ENCODE data around the gene UBL4A.

UBL4A gene

DNA sequence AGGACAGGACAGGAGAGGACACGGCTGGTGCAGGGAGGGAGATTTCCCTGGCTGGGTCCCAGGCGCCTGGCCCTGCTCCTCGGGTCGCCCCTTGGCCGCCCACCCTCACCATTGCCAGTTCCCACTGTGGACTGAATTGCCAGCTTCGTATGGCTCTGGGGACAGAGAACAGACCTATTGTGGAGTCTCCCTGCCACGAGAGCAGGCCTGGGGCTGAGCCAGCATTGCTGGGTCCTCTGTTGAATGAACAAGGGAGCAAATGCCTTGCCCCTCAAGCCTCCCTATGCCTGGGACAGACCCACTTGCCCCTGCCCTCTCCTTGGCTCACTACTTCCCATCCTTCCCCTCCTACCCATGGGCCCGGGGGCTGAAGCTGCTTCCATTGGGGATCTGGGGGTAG, 24.0 kb downstream of the UBL4A start:
- no peak for DNase-seq (ENCODE audit: low read depth)

DNA sequence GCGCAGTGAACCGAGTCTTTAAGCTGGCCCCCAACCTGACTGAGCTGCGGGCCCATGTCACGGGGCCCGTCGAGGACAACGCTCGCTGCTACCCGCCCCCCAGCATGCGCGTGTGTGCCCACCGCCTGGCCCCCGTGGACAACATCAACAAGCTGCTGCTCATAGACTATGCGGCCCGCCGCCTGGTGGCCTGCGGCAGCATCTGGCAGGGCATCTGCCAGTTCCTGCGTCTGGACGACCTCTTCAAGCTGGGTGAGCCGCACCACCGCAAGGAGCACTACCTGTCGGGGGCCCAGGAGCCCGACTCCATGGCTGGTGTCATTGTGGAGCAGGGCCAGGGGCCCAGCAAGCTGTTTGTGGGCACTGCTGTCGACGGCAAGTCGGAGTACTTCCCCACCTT, 26.1 kb downstream of the UBL4A start:
- no peak for DNase-seq (ENCODE audit: low read depth)

DNA sequence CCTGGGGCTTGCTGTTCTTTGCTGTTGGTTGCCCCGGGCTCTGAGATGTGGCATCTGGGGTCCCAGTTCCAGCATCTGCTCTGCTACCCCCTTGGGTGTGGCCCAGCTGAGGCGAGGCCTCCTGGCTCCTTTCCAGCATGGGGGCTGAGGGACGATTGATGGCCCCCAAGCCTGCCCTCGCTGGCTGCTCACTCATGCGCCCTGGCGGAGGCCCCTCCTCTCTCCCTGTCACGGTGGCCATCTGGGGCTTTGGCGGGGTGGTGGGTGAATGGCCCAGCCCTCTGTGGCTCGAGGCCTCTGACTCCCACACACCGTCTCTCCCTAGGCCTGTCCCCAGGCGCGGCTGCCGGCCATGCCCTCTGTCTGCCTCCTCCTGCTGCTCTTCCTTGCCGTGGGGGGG, 26.6 kb downstream of the UBL4A start:
- DNase-seq (ENCODE audit: low read depth), result no peak

DNA sequence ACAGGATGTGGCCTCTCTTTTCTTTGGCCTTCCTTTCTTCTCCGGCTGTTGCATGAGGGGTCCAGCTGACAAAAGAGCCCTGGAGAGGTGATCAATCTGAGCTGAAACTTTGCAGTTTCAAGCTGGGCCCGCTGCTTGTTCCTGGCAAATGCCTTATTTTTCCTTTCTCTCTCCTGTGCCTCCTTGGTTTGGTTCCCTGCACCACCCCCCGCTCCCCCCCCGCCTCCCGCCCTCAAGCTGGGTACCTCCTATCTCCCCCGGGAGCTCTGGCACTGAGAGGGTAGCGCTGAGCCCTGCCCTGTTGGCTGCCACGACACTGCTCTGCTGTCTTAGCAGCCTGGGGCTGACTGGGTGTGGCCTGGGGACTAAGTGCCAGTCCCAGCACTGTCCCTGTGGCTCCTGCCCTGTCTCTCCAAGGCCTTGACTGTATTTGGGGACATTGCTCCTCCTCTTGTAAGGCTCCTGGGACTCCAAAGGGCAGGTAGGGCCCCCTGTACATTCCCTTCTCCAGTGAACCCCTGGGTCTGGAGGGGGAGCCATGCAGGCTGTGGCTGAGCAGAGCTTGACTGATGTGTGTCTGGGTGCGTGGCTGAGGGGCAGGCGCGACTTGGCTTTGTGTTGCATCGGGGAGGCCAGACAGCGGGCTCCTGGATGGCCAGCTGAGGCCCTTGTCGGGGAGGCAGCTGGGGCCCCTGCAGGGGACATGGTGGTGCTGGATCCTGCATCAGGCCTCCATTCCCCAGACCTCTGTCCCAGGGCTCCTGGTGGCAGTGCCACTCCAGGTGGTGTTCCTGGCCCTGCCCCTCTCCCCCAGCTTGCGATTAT, 27.2 kb downstream of the UBL4A start:
- DNase-seq (ENCODE audit: low read depth), result no peak

DNA sequence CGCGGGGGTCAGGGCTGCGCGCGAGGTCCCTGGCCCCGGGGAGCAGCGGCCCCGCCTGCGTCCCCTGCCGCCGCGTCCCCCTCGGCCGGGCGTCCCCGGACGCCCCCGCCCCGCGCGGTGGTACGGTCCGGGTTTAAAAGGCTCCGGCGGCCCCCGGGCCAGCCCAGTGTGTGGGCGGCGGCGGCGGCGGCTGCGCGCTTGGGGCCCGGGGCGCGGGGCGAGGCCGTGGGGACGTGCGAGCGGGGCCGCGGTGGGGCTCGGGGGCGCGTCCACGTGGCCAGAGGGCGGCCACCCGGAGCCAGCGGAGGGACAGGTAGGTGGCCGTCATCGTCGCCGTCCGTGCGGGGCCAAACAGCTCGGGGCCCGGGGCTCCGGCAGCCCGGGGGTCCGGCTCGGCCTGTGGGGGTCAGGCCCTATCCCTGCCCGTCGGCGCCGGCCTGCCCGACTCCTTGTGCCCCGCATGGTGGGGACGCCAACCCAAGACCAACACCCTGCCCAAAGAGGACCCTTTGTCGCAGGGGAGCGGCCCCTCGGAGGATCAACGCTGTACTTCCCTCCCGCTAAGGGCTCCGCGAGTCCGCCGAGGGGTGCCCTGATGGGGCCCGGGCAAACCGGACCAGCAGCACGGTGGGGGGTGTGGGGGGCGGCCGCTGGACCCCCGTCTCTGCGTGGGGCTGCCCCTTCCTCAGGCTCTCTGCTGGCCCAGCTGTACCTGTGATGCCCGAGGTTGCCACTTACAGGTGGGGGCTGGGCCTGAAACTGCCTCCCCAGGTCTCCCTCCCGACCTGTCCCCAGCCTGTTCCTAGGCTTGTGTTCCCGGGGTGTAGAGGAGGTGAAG, 28.1 kb downstream of the UBL4A start, which contains the start of gene PLXNA3:
Gene PLXNA3 (plus strand): TSS at position 166 of the 838 bp plus-strand sequence. CDS start 1,903 bp downstream, outside the sequence.
- DNase-seq (ENCODE audit: low read depth), result no peak

DNA sequence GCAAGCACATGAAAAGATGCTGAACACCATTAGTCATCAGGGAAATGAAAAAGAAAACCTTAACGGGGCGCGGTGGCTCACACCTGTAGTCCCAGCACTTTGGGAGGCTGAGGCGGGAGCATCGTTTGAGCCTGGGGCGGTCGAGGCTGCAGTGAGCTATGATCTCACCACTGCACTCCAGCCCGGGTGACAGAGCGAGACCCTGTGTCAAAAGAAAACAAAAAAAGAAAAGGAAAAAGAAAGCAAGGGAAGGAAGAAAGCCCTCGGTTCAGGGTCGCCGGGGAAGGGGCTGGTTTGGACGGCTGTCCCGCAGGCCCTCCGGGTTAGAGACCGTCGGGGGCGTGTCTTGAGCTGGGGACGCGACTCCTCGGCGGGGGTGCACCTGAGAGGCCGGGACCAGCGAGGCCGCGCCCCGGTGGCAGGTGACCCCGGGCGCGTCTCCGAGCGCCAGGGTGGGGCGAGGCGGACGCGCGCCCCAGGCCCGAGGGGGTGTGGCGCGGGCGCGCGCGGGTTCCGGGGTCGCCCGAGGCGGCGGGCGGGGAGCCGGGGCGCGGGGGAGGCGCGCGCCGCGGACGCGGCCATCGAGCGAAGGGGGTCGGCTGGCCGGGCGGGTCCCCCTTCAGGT, 28.8 kb downstream of the UBL4A start:
- no peak for DNase-seq (ENCODE audit: low read depth)

DNA sequence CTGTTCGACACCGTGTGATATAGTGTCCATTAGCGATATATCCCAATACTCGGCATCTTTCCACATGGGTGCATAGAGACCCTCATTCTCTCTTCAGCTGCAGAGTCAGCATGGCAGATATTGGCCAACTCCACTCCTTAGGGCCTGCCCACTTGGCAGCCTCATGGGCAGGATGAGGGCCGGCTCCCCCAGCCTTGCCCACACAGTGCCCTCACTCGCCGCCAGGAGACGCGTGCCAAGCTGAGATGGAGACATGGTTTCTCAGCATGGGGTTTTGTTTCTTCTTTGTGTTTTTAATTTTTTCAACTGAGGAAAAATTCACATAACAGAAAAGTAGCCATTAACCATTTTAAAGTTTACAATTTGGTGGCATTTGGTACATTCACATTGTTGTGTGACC, 33.6 kb downstream of the UBL4A start:
- DNase-seq (ENCODE audit: low read depth), result no peak

DNA sequence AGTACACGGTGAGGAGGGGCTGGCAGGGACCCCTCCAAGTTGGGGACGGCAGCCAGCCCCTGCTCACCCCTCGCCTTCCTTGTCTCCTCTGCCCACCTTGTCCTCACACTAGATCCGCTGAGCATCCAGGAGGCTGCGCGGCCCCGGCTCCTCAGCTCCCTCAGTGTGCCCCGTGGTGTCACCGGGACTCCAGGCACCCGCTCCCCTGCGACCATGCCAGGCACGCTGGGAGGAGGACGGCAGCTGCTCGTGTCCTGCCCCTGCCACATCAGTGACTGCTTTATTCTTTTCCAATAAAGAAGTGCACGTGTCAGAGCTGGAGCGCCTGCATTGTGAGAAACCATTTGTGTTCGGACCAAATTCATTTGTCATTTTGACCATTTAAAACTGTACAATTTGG, 36.1 kb downstream of the UBL4A start:
- DNase-seq (ENCODE audit: low read depth), result no peak

DNA sequence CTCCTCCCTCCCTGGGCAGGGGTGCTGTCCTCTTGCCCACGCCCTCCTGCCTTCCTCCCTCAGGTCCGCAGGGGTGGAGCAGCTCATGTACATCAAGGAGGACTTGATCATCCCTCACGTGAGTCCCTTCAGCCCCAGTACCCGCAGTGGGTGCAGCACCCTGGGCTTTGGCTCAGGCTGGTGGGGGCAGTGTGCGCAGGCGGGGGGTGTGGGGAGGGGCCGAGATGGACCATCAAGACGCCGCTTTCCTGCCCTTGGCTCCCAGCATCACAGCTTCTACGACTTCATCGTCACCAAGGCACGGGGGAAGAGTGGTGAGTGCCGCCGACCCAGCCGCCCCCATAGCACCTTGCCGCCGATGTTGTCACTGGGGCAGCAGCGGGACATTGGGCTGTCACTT, 36.8 kb downstream of the UBL4A start:
- DNase-seq (ENCODE audit: low read depth), result no peak

DNA sequence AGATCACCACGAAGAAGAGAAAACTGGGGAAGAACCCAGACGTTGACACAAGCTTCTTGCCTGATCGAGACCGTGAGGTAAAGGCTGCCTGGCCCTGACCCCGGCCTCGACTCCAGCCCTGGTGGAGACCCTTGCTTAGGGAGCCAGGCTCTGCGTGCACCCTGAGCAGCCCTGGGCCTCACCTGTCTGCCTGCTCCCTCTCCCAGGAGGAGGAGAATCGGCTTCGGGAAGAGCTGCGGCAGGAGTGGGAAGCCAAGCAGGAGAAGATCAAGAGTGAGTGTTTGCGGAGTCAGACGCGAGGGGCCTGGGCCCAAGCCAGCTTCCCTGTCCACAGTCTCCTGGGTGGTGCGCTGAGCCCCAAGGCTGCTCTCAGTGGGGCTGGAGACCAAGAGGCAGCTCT, 37.9 kb downstream of the UBL4A start:
- DNase-seq (ENCODE audit: low read depth), result no peak

DNA sequence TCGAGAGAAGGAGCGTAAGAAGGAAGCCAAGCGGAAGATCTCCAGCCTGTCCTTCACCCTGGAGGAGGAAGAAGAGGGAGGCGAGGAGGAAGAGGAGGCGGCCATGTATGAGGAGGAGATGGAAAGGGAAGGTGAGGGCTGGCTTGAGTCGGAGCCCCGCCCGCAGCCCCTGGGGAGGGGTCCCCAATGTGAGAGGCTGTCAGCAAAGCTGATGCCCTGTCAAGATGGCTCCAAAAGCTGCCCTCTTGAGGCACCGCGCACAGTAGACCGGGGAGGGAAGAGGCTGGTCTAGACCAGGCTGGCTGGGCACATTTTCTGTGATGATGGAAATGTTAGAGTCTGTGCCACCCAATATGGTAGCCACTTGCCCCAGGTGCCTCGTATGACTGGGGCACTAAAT, 40.0 kb downstream of the UBL4A start:
- no peak for DNase-seq (ENCODE audit: low read depth)

DNA sequence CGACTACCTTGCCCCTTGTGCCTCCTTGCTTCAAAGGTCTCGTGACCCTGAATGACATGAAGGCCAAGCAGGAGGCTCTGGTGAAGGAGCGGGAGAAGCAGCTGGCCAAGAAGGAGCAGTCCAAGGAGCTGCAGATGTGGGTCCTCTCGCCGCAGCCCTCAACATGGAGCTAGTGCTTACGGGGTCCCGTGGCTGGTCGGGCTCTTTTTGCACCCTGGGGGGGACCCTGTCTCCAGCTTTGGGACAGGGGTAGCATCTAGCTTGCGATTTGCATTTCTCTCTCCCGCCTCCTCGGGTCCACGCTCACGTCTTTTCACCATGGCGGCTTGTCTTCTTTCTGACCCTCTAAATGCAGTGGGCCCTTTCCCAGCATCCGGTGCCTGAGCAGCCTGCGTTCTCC, 40.6 kb downstream of the UBL4A start:
- DNase-seq (ENCODE audit: low read depth), result no peak

DNA sequence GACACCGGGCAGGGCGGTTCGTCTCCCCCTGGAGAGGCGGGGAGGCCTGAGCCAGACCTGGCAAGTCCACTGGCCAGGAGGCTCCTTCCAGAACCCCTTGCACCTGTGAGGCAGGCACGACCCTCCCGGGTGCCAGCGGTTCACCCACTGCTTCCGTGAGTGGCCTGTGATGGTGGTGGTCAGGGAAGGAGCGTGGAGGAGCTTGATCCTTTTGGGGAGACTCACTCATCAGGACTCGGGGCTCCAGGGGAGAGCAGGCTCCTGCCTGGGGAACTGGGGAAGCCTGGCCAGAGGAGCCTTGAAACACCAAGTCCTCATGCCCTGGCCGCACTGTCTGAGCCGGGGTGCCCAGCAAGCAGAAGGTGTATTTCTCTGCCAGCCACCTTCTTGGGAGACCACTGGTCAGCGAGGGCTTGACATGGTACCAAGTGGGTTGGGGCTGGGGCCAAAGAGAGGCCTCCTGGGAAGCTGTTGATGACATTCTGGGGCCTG, 41.6 kb downstream of the UBL4A start:
- DNase-seq (ENCODE audit: low read depth), result no peak

DNA sequence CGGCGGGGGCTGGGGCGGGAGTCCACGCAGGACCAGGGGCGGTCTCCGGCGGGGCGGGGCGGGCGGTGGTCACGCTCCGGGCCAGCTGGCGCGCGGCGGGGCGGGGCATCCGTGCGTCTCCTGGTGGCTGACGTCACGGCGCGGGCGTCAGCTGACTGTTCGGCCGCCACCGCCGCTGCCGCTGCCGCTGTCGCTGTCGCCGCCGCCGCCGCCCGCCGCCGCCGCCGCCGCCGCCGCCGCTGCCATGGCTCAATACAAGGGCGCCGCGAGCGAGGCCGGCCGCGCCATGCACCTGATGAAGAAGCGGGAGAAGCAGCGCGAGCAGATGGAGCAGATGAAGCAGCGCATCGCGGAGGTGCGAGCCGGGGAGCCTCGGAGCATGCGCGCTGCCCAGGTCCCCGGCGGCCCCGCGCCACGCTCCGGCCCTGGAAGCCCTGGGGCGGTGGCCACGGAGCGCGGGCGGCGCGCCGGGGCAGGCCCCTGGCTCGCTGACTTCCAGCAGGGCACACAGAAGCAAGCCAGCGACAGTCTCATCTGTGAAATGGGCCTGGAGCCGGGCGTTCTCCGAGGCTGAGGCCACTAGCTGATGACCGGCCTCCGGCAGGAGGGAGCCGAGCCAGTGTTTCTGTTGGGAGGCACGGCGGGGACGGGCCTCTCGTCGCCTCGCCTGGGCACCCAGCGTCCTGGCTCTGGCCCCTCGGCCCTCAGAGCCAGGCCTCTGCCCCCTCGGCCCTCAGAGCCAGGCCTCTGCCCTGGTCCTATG, 42.2 kb downstream of the UBL4A start, which contains the start of gene FAM50A:
Gene FAM50A (plus strand): TSS at position 150 of the 763 bp plus-strand sequence. CDS start 95 bp downstream, at position 245.
- DNase-seq (ENCODE audit: low read depth), result peak; percentile 8

DNA sequence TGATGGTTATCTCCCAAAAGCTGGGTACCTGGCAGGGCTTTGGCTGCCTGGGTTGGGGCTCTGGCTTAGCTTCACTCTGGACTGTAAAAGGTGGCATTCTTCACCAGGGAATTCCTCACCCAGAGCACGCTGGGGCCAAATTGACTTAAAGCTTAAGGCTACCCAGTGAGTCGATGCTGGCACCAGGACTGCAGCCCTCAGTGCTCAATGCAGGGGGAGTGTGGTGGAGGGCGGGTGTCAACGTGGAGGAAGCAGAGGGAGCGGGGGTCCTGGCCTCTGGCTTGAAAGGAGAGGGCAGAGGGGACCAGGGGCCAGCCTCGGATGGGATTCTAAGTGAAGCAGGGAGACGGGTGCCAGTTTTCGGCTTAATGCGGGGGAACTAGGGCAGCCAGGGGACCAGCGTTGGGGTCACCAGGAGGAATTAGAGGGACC, 42.9 kb downstream of the UBL4A start:
- DNase-seq (ENCODE audit: low read depth), result no peak

DNA sequence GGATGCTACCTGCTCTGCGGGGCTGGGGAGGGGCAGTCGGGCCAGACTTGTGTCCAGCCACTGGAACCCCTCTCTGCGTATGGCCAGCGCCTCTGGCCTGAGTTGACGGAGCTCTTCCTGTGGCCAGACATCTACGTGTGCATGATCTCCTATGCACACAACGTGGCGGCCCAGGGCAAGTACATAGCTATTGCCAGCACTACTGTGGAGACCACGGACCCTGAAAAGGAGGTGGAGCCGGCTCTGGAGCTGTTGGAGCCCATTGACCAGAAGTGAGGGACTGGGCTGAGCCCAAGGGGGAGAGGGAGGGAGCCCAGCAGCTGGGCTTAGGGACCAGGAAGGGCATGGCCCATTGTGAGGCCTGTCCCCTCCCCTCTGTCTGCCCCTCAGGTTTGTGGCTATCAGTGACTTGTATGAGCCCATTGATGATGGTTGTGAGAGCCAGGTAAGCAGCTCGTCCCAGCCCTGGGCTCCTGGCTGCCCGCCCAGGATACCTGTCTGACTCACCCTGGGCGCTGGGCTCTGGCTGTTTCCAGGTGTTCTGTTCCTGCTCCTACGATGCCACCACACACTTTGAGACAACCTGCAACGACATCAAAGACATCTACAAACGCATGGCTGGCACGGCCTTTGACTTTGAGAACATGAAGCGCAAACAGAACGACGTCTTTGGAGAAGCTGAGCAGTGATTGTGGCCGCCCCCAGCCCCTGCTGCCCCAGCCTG, 44.3 kb downstream of the UBL4A start:
- no peak for DNase-seq (ENCODE audit: low read depth)

DNA sequence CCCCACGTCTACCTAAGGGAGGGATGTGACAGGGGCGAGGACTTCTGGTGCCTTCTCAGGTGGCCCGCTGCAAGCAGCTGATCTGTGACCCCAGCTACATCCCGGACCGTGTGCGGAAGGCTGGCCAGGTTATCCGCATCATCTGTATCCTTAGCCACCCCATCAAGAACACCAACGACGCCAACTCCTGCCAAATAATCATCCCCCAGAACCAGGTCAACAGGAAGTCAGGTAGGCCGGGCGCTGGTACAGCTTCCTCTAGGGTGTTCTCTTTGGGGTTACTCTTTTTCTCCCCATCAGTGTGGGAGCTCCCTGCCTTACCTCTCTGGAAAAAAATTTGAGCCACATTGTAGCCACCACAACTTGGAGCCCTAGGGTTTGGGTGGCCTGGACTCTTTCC, 44.9 kb downstream of the UBL4A start:
- no peak for DNase-seq (ENCODE audit: low read depth)

DNA sequence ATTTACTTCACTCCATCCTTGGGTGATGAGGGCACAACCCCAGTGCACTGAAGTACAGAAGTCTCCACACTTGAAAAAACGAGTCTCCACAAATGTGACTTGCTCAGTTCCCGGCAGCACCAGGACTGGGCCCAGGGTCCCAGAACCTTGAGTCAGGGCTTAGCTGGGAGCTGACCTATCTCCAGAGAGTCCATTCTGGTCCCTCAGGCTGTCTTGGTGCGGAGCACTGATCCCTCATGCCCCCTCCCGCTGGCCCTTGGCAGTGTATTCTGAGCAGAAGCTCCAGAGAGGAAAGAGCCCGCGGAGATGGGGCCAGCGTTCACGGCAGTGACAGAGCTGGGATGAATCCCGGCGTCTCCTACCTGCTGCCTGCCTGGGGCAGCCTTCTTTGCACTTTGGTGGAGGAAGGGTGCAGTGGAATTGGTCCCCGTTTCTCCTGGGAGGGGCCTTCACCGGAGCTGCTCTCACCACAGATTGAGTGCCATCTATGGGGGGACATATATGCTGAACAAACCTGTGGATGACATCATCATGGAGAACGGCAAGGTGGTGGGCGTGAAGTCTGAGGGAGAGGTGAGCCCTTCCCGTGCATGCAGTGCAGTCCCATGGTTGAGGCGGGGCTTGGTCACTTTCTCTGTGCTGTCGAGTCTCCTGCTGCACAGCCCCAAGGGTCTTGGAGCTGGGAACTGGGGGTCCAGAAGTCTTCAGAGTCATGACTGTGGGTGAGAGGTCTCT, 45.6 kb downstream of the UBL4A start:
- DNase-seq (ENCODE audit: low read depth), result no peak

DNA sequence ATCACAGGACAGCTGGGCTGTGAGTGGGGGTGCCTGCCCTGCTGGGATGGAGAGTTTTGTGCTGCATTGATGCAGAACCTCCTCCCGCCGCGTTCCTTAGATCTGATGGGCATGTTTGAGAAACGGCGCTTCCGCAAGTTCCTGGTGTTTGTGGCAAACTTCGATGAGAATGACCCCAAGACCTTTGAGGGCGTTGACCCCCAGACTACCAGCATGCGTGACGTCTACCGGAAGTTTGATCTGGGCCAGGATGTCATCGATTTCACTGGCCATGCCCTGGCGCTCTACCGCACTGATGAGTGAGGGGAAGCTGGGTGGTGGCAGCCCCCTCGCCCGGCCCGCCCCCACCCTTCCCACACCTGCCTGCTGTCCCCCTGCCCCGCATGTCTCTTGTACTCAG, 46.6 kb downstream of the UBL4A start:
- DNase-seq (ENCODE audit: low read depth), result no peak
